GM19193 (cell line): ENCODE measurements around the gene ISYNA1.

ENCODE experiments used
- POLR2A ChIP-seq: IDR thresholded peaks from 4 replicates; pipeline ENCODE4 v1.6.1; 2011; ENCODE audit not compliant: insufficient read depth, insufficient read length; ENCODE audit errors: extremely low read depth

Gene ISYNA1

DNA sequence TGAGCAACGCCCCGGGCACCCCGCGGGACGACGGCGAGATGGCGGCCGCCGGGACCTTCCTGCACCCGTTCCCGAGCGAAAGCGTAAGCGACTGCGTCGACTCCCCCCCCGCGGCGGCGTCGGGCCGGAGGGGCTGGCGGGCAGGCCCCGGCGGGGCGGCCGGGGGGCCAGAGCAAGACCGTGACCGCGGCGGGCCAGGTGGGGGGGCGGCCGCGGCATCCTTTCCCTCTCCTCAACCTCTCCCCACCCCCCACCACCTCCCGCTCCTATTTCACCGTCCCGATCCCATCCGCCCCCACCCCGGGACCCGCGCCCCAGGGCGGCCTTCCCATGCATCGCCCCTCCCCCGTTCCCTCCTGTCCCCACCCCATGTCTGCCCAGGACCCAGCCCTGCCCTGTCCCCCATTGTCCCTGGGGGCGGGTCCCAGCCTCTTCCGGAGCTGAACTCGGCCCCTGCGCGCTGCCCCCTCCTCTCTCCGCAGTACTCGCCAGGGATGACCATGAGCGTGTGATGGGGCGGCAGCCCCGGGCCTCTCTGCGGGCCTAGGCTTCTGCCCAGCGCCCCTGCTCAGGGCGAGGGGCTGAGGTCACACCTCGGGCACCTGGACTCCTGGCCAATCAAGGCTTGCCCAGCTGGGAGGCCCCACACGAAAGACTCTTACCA, 4.1 kb downstream of the ISYNA1 start:
- no peak for TF ChIP-seq POLR2A

DNA sequence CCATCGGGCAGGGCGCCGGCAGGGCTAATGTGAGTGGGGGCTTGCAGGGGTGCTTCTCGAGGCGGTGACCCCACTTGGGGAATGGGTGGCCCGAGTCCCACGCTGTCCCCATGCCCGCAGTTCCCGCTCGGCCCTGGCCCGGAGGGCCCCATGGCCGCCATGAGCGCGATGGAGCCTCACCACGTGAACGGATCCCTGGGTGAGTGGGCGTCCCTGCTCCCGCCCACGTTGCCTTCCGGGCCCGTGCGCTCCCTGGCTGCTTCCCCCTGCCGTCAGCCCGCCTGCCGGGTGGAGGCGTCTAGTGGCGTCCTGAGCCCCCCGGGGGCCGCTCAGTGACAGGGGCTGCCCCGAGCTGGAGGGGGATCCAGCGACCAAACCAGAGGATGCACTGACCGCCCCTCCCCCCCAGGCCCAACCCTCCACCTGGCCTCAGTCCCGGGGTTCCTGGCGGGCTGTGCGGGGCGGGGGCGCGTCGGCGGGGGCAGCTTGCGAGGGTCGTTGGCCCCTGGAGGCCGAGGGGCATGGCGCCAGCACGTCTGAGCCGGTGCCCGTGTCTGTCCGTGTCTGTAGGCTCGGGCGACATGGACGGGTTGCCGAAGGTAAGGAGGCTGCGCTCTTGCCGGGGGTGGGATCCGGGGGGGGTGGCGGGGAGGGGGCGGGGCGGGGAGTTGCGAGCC, 4.8 kb downstream of the ISYNA1 start:
- peak; percentile 73 for TF ChIP-seq POLR2A

DNA sequence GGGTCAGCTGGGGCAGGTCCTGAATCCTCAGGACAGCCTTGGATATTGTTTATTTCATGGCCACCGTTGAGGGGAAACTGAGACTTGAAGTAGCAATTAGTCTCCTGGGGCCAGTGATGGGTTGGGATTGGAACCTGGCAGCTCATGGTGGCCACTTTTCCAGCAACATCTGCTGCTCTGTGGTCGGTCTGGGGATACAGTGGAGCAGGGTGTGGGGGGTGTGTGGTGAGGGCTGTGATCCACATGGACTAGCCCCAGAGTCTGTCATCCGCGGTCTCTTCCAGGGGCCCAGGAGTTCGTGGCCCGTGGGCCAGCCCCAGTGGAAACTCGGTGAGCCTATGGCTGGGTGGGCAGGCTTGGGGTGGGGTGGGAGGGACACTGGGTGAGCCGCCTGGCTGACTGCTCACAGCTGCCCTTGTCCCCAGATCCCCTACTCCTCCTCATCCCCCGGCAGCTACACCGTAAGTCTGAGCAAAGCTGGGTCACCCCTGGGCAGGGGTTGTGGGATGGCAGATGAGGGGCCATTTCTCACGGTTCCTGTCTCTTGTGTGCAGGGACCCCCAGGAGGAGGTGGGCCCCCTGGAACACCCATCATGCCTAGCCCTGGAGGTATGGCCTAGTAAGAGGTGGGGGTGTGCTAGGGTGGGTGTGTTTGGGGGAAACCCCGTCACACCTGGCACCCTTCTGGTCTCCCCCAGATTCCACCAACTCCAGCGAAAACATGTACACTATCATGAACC, 5.5 kb downstream of the ISYNA1 start:
- no peak for TF ChIP-seq POLR2A

DNA sequence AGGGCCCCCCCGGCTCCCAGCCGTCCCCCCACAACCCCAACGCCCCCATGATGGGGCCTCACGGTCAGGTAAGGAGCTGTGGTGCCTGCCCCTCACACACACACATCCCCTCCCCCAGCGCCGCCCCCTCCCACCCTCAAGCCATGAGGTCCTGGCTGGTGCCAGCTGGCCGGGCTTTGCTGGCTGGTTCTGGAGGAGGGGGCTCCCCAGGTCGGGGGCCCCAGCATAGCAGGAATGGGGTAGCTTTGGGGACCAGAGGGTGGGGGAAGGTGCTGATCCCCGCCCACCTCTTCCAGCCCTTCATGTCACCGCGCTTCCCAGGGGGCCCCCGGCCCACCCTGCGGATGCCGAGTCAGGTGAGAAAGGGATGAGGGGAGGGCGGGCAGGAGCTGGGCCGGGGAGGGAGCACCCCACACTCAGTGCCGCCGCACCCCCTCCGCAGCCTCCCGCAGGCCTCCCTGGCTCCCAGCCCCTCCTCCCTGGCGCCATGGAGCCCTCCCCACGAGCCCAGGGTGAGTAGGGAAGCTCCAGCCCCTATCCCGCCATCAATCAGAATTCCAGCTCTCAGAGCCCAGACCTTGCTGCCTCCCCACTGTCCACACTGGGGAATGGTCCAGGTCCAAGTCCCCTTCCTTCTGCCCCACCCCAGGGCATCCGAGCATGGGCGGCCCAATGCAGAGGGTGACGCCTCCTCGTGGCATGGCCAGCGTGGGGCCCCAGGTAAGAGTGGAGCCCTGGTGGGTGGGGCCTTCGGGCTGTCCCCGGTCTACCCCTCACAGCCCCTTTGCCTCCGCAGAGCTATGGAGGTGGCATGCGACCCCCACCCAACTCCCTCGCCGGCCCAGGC, 6.4 kb downstream of the ISYNA1 start:
- TF ChIP-seq POLR2A = no peak

DNA sequence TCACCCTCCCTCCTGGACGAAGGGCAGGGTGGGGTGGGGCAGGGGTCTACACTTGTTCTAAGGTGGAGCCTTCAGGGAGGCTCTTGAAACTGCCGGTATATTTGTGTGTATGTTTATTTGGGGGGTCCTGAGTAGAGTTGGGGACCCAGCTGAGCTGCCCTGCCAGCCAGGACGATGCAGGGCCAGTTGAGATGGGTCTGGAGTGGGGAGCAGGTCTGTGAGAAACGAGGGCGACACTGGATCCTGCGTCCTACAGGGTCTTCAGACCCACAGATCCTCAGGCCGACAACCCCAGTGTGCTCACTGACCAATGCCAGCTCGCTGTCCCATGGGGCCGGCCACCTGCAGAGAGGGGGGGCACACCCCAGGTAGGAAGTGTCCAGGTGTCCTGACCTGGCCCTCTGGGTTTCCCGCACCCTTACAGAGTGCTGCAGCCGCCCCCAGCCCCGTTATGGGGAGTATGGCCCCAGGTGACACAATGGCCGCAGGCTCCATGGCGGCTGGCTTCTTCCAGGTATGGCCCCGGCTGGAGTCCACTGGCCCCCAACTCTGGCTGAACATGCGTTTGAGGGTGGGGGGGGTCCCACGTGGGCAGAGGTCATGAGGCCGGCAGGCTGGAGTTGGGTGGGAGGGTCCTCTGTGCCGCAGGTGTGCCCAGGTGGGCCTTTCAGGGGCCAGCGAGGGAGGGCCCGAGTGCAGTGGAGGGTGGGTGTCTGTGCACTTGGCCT, 7.4 kb downstream of the ISYNA1 start:
- no peak for TF ChIP-seq POLR2A

DNA sequence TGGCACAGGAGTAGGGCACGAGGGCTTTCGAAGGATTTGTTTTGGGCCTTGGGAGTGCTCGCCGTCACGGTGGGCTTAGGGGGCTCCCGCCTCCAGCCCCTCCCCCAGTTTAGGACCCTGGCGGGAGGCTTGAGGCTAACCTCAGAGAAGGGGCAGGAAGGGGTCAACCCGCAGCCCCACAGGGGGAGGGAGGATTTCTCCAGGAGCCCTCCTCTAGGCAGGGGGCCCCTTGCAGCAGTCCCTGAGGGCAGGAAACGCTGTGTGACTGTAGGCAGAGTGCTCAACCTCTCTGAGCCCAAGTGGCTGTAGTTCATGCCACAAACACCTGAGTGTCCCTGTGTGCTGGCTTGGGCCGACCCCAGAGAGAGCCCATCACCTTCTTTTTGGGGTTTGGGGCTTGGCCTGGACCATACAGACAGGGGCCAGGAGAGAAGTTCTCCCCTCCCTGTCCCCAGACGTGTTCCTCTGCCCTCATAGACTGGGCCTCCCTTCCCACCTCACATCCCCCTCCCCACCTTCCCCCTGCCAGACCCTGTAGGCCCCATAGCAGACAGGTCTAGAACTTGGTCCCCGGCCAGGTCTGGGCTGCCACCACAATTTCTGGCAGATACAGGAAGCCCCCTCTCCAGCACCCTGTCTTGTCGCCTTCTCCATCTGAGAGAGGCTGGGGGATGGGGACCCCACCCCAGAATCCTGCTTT, 8.1 kb downstream of the ISYNA1 start:
- no peak for TF ChIP-seq POLR2A

DNA sequence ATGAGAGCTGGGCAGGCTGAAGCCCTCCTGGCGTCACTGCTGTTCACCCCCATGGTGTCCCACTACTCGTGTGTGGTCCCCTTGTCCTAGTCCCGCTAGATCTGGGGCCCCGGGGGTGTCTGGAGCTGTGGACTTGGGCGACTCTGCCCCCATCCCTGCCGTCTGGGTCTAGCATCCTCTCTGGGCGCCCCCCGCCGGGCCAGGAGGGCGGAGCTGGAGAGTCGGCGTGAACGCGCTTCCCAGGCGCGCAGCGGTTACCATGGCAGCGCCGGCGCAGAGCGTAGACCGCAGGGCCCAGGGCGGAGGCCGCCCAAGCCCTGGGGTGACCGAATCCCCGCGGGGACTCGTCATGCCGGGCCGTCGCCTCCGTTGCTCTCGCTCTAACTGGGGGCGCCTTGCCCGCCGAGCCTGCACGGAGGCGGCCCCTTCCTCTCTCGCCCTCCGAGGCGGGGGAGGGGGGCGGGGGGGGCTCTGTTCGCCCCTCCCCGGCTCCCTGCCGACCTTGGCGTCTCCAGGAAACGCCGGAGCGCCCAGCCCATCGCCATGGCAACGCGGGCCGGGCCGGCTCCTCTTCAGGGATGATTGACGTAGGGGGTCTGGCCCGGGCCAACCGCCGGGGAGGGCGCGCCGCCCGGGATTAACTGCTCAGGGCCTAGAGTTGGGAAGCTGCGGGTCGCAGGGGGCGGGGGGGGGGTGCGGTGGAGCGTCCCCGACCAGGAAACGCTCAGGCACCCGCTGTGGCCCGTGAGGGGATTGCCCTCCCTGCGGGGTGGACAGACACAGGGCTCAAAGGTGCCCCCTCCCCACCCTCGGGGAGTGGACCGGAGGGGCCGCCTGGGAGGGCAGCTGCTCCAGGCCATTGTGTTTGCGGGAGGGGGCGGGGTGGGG, 8.9 kb downstream of the ISYNA1 start:
- no peak for TF ChIP-seq POLR2A

DNA sequence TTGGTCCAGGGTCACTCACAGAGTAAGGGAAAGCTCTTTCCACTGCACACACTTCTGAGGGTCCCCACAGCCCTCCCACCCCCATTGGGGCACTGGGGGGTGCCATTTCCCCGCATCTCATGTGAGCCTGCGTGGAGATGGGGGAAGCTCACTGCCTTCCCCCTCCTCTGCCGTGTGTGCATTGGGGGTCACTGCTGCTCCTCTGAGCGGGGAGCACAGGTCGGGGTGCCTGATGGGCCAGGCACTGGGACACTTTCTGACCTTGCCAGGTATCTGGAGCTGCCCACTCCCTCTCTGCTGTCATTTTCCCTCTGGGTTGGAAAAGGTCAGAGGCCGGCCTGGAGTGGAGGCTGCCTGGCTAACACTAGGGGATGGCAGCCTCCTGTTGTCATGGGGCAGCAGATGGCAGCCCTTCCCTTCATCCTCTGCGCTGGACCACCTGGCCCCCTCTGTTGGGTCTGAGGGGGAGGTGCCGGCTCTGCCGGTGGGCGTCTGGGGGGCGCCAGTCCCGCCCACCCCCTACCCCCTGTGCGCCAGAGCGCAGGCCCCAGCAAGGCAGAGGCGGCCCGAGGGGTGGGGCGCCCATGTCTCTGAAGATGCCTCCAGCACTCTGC, 9.7 kb downstream of the ISYNA1 start:
- TF ChIP-seq POLR2A = no peak

DNA sequence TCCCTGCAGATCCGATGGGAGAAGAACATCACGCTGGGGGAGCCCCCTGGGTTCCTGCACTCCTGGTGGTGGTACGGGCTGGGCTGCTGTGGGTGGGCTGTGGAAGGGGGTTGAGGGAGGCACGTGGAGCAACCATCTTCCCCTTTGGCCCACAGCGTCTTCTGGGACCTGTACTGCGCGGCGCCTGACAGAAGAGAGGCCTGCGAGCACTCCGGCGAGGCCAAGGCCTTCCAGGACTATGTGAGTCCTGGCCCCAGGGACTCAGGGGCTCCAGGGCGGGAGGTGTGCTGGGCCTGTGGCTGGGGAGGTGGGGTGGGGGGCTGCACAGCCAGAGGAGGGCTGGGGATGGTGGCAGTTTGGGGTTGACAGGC, 10.2 kb downstream of the ISYNA1 start:
- no peak for TF ChIP-seq POLR2A

DNA sequence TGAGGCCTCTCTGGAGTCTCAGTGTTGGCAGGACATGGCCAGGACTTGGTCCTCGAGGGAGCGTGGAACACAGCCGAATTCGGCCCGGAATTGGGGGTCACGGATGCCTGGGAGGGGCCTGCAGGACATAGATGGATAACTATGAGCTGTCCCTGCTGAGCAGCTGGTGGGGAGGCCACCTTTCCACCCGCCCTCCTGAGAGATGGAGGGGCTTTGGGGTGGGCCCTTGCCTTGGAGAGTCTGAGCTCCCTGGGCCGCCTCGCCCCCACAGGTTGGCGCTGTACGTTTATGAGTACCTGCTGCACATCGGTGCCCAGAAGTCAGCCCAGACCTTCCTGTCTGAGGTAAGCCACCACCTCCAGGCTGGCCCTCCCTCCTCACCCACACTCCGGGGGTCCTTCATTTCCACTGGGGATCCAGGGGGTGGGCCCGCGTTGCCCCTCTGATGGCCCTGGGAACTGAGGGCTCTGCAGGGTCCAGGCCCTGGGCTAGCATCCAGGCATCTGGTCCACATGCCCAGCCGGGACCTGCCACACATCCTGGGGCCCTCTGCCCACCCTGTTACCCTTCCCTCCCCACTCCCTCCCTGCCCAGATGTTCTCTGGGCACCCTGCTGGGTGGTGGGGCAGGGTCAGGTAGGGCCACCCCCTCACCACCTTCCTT, 10.7 kb downstream of the ISYNA1 start:
- no peak for TF ChIP-seq POLR2A

DNA sequence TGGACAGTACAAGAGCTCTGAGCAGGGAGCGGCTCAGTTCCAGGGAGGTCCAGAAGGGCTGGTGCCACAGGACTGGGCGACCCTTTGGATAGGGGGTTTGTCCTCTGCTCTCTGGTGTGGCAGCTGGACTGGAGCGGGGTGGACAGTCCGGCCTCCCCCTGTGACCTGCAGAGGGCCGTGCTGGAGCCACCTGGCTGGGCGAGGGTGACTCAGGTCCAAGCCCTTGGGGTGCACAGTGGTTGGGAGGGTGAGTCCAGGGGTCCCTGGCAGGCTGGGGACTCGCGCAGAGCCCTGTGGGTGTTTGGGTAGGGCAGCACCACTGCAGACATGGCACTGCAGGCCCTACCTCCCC, 11.5 kb downstream of the ISYNA1 start:
- TF ChIP-seq POLR2A = no peak
